AG09319 (cell line): ENCODE measurements around the gene B3GNT2.
"Not testable (repeated sequence)": the region's sequence is repeated elsewhere in the genome, so short reads cannot be mapped to it uniquely, and the experiment has no call there.

ENCODE experiments used
- DNase-seq: peaks from one replicate; pipeline ENCODE4 v3.0.0-alpha.2; 2010; ENCODE audit warnings: low read depth; ENCODE audit errors: extremely low read depth
- TF ChIP-seq, protein P1 (sequence below): IDR thresholded peaks from 2 replicates; pipeline ENCODE4 v1.5.1; 2011; ENCODE audit warnings: low read depth, mild to moderate bottlenecking, inconsistent platforms, low read length, moderate library complexity

Gene B3GNT2

DNA sequence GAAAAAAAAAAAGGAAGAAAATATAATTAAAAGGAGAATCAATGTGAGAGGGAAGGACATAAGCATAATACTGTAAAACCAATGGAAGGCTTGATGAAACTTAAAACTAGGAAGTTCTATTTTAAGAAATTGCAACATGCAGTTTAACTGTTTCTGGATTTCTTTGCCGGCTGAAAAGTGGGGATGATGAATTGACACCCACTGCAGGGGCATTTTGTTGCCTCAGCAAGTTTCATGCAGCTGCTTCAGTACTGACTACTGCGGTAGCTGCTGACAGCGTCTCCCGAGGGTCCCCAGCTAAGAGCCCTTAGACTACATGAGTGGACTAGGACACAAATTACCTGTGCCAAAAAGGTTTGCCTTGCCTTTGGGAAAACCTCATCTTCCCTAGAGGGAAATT, 69.2 kb downstream of the B3GNT2 start:
- TF ChIP-seq, protein P1, sequence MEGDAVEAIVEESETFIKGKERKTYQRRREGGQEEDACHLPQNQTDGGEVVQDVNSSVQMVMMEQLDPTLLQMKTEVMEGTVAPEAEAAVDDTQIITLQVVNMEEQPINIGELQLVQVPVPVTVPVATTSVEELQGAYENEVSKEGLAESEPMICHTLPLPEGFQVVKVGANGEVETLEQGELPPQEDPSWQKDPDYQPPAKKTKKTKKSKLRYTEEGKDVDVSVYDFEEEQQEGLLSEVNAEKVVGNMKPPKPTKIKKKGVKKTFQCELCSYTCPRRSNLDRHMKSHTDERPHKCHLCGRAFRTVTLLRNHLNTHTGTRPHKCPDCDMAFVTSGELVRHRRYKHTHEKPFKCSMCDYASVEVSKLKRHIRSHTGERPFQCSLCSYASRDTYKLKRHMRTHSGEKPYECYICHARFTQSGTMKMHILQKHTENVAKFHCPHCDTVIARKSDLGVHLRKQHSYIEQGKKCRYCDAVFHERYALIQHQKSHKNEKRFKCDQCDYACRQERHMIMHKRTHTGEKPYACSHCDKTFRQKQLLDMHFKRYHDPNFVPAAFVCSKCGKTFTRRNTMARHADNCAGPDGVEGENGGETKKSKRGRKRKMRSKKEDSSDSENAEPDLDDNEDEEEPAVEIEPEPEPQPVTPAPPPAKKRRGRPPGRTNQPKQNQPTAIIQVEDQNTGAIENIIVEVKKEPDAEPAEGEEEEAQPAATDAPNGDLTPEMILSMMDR, result no peak
- DNase-seq, result no peak

DNA sequence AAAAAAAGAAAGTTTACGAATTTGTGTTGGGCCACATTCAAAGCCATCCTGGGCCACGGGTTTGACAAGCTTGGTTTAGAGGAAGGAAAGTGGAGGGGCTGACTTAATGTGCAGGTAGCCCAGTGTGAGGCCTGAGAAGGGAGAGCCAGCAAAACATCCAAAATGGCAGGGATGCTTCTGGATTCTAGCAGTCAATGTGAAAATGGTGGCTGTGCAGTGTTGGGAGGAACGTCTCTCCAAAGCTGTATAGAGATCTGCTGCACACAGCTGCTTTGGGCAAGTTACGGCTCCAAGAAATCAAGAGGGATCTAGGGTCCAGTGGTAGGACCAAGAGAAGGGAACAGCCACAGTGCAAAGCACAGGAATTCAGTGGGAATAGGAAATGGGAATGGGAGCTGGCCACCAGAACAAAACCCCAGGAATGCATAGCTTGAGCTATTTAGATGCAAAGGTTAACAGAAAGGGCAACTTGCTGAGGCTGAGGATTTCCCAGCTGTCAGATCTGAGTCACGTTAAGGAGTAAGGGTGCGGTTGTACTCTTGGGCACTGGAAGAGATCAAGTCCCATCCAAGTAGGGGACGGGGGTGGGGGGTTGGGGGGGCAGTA, 70.6 kb downstream of the B3GNT2 start:
- DNase-seq, result no peak
- TF ChIP-seq, protein P1, result no peak

DNA sequence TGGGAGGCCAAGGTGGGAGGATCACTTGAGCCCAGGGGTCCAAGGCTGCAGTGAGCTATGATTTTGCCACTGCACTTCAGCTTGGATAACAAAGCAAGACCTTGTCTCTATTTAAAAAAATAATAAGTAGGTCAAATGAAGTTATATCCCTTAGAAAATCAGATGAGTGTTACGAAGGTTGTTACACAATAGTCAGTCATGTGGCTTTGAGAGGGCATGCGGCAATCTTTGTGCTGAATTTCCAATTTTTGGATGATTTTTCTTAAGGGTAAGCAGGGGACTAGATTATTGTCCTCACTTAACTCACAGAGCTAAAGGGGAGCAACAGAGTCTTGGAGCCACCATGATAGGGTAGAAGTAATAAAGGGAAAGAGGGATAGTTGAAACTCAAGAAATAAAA, 71.8 kb downstream of the B3GNT2 start:
- DNase-seq, result no peak
- TF ChIP-seq, protein P1, result no peak

DNA sequence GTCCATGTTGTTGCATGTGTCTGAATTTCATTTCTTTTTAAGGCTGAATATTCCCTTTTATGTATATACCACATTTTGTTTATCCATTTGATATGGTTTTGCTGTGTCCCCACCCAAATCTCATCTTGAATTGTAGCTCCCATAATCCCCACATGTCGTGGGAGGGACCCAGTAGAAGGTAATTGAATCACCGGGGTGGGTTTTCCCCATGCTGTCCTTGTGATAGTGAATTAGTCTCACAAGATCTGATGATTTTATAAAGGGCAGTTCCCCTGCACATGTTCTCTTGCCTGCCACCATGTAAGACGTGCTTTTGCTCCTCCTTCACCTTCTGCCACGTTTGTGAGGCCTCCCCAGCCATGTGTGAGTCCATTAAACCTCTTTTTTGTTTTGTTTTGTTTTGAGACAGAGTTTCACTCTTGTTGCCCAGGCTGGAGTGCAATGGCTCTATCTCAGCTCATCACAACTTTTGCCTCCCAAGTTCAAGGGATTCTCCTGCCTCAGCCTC, 72.8 kb downstream of the B3GNT2 start:
- DNase-seq, result not testable (repeated sequence)

DNA sequence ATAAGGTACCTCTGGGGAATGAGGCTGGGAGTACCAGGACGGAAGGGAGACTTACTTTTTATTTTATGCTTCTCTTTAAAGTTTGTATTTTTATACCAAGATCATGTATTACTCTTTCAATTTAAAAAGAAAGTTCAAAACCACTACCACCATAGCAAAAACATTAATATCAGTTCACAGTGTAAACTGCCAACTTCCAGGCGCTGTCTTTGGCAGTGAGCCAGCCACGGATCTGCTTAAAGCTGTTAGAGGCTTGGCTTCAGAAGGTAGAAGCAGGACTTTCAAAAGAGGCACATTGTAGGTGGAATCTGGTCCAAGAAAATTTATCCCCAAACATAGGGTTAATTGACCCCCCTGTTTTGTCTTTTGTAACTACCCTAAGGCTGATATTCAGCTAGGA, 74.8 kb downstream of the B3GNT2 start:
- TF ChIP-seq, protein P1, result no peak
- DNase-seq, result no peak
